Measurements from ENCODE around the gene RAB14.

RAB14 gene

GRCh38 chr9:121201738-121202533, at the start of gene RAB14:
Gene RAB14 (minus strand): TSS chr9:121201869. CDS start chr9:121193412, 8,457 bp downstream.
- DNase-seq (ENCODE audit: low spot score) (peak; percentile 99), ATAC-seq (ENCODE audit: low read depth) (peak; percentile 88)
- H3K4me1 ChIP-seq (ENCODE audit: insufficient read depth, poor library complexity, severe bottlenecking), result peaks cover 26% of the 10 kb centered on the region
- H3K9me3 ChIP-seq (ENCODE audit: severe bottlenecking), result no peaks in the 10 kb centered on the region
- peak; percentile 79 for TF ChIP-seq CTCF (IDR thresholded peaks at IDR 0.05; ENCODE audit: poor library complexity, severe bottlenecking)
- H3K27me3 ChIP-seq (ENCODE audit: insufficient read depth, poor library complexity, severe bottlenecking), result no peaks in the 10 kb centered on the region
- peak within 1 kb of the TSS; percentile 66 for H3K27ac ChIP-seq (ENCODE audit: poor library complexity, severe bottlenecking)
- peak within 1 kb of the TSS; percentile 71 for H3K4me3 ChIP-seq (ENCODE audit: severe bottlenecking)
- H3K36me3 ChIP-seq (ENCODE audit: low read depth), result peaks cover 7% of the 10 kb centered on the region; the same call in 1 of the 2 replicates

- H3K36me3 ChIP-seq (ENCODE audit: low read depth), result no peaks in the 10 kb centered on the region
- no peak for TF ChIP-seq CTCF (IDR thresholded peaks at IDR 0.05; ENCODE audit: poor library complexity, severe bottlenecking)
- no peak for DNase-seq (ENCODE audit: low spot score)
- H3K4me3 ChIP-seq (ENCODE audit: severe bottlenecking), result no peak overlapping the region
- no peaks in the 10 kb centered on the region for H3K9me3 ChIP-seq (ENCODE audit: severe bottlenecking)
- no peak for ATAC-seq (ENCODE audit: low read depth)
- H3K4me1 ChIP-seq (ENCODE audit: insufficient read depth, poor library complexity, severe bottlenecking), result no peaks in the 10 kb centered on the region
- no peaks in the 10 kb centered on the region for H3K27me3 ChIP-seq (ENCODE audit: insufficient read depth, poor library complexity, severe bottlenecking)
- no peak overlapping the region for H3K27ac ChIP-seq (ENCODE audit: poor library complexity, severe bottlenecking)
Measured at GRCh38 chr9:121249563-121249962, 47.9 kb upstream of the RAB14 start.

- Histone ChIP-seq H3K4me1 (ENCODE audit: insufficient read depth, poor library complexity, severe bottlenecking) (peaks cover 5% of the 10 kb centered on the region), H3K36me3 (ENCODE audit: low read depth) (no peaks in the 10 kb centered on the region), H3K27ac (ENCODE audit: poor library complexity, severe bottlenecking) (no peak overlapping the region), H3K27me3 (ENCODE audit: insufficient read depth, poor library complexity, severe bottlenecking) (no peaks in the 10 kb centered on the region), H3K4me3 (ENCODE audit: severe bottlenecking) (no peak overlapping the region), H3K9me3 (ENCODE audit: severe bottlenecking) (no peaks in the 10 kb centered on the region)
- no peak for DNase-seq (ENCODE audit: low spot score)
- ATAC-seq (ENCODE audit: low read depth), result no peak
- no peak for TF ChIP-seq CTCF (IDR thresholded peaks at IDR 0.05; ENCODE audit: poor library complexity, severe bottlenecking)
Measured at GRCh38 chr9:121246821-121247561, 45.3 kb upstream of the RAB14 start.

- H3K4me1 ChIP-seq (ENCODE audit: insufficient read depth, poor library complexity, severe bottlenecking), result peaks cover 7% of the 10 kb centered on the region
- H3K9me3 ChIP-seq (ENCODE audit: severe bottlenecking), result no peaks in the 10 kb centered on the region
- H3K4me3 ChIP-seq (ENCODE audit: severe bottlenecking), result no peak overlapping the region
- no peaks in the 10 kb centered on the region for H3K27me3 ChIP-seq (ENCODE audit: insufficient read depth, poor library complexity, severe bottlenecking)
- no peaks in the 10 kb centered on the region for H3K36me3 ChIP-seq (ENCODE audit: low read depth)
- DNase-seq (ENCODE audit: low spot score) (no peak), ATAC-seq (ENCODE audit: low read depth) (no peak)
- TF ChIP-seq CTCF (IDR thresholded peaks at IDR 0.05; ENCODE audit: poor library complexity, severe bottlenecking), result no peak
- no peak overlapping the region for H3K27ac ChIP-seq (ENCODE audit: poor library complexity, severe bottlenecking)
Measured at GRCh38 chr9:121242959-121243346, 41.3 kb upstream of the RAB14 start.

All from RWPE2 (cell line).